Measurements from ENCODE around the gene NUP210. TPM values are rescaled to one million over a fixed set of nuclear protein-coding genes. Genes with fewer than 3 reads are reported as not detected.

The NUP210 gene
- total RNA-seq, 1 donor from 2014 or later, result 91.9 TPM

- H3K9me3 Mint-ChIP-seq, result no peaks in the 10 kb centered on the region
- TF ChIP-seq, protein P1, sequence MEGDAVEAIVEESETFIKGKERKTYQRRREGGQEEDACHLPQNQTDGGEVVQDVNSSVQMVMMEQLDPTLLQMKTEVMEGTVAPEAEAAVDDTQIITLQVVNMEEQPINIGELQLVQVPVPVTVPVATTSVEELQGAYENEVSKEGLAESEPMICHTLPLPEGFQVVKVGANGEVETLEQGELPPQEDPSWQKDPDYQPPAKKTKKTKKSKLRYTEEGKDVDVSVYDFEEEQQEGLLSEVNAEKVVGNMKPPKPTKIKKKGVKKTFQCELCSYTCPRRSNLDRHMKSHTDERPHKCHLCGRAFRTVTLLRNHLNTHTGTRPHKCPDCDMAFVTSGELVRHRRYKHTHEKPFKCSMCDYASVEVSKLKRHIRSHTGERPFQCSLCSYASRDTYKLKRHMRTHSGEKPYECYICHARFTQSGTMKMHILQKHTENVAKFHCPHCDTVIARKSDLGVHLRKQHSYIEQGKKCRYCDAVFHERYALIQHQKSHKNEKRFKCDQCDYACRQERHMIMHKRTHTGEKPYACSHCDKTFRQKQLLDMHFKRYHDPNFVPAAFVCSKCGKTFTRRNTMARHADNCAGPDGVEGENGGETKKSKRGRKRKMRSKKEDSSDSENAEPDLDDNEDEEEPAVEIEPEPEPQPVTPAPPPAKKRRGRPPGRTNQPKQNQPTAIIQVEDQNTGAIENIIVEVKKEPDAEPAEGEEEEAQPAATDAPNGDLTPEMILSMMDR (IDR thresholded peaks at IDR 0.05), result no peak
- ChIA-PET POLR2A (interaction anchor here (0.6 kb wide), 1 partner anchor 86 kb away, joined by 3 read pairs; no protein-coding TSS in a partner anchor), CTCF (no interaction called here)
- H3K27ac Mint-ChIP-seq, result no peak overlapping the region
- H3K27me3 Mint-ChIP-seq, result no peaks in the 10 kb centered on the region
- ATAC-seq (ENCODE audit: low read depth) (no peak), DNase-seq (no peak)
- H3K4me3 Mint-ChIP-seq, result no peak overlapping the region
- H3K4me1 Mint-ChIP-seq, result peaks cover 10% of the 10 kb centered on the region
- intact Hi-C loops (cut with micrococcal nuclease), result no loop called here
- H3K36me3 Mint-ChIP-seq (ENCODE audit: low read depth), result peaks cover 98% of the 10 kb centered on the region
Observed at GRCh38 chr3:13325892-13326443, 94.2 kb downstream of the NUP210 start.

GRCh38 chr3:13324835-13325501 is 95.2 kb downstream of the NUP210 start:
- ATAC-seq (ENCODE audit: low read depth), result no peak
- no peak overlapping the region for H3K27ac Mint-ChIP-seq
- POLR2A ChIA-PET, result no interaction called here

GRCh38 chr3:13323822-13324221 is 96.3 kb downstream of the NUP210 start:
- Mint-ChIP-seq H3K9me3 (no peaks in the 10 kb centered on the region), H3K4me1 (peaks cover 6% of the 10 kb centered on the region), H3K27me3 (no peaks in the 10 kb centered on the region), H3K4me3 (no peak overlapping the region), H3K27ac (no peak overlapping the region), H3K36me3 (ENCODE audit: low read depth) (peaks cover 93% of the 10 kb centered on the region)
- ATAC-seq (ENCODE audit: low read depth), result no peak
- no peak for DNase-seq
- TF ChIP-seq, protein P1 (IDR thresholded peaks at IDR 0.05), result no peak
- intact Hi-C loops (cut with micrococcal nuclease), result no loop called here
- CTCF ChIA-PET, result no interaction called here
- POLR2A ChIA-PET, result no interaction called here

More at GRCh38 chr3:13324835-13325501, 95.2 kb downstream of the NUP210 start:
- peaks cover 6% of the 10 kb centered on the region for H3K4me1 Mint-ChIP-seq
- TF ChIP-seq, protein P1 (IDR thresholded peaks at IDR 0.05), result no peak
- H3K36me3 Mint-ChIP-seq (ENCODE audit: low read depth), result peaks cover 93% of the 10 kb centered on the region
- CTCF ChIA-PET, result no interaction called here
- H3K4me3 Mint-ChIP-seq, result no peak overlapping the region
- no peaks in the 10 kb centered on the region for H3K9me3 Mint-ChIP-seq
- no peak for DNase-seq
- no peaks in the 10 kb centered on the region for H3K27me3 Mint-ChIP-seq
- intact Hi-C loops (cut with micrococcal nuclease), result no loop called here

- no peak for DNase-seq
- H3K27ac Mint-ChIP-seq, result no peak overlapping the region
- CTCF ChIA-PET, result no interaction called here
- no peak for ATAC-seq (ENCODE audit: low read depth)
- H3K4me3 Mint-ChIP-seq, result no peak overlapping the region
- POLR2A ChIA-PET, result no interaction called here
- H3K4me1 Mint-ChIP-seq, result peaks cover 6% of the 10 kb centered on the region
- intact Hi-C loops (cut with micrococcal nuclease), result no loop called here
- no peaks in the 10 kb centered on the region for H3K9me3 Mint-ChIP-seq
- H3K27me3 Mint-ChIP-seq, result no peaks in the 10 kb centered on the region
- TF ChIP-seq, protein P1 (IDR thresholded peaks at IDR 0.05), result no peak
- peaks cover 93% of the 10 kb centered on the region for H3K36me3 Mint-ChIP-seq (ENCODE audit: low read depth)
Observed at GRCh38 chr3:13322324-13322723, 97.8 kb downstream of the NUP210 start.

DNA sequence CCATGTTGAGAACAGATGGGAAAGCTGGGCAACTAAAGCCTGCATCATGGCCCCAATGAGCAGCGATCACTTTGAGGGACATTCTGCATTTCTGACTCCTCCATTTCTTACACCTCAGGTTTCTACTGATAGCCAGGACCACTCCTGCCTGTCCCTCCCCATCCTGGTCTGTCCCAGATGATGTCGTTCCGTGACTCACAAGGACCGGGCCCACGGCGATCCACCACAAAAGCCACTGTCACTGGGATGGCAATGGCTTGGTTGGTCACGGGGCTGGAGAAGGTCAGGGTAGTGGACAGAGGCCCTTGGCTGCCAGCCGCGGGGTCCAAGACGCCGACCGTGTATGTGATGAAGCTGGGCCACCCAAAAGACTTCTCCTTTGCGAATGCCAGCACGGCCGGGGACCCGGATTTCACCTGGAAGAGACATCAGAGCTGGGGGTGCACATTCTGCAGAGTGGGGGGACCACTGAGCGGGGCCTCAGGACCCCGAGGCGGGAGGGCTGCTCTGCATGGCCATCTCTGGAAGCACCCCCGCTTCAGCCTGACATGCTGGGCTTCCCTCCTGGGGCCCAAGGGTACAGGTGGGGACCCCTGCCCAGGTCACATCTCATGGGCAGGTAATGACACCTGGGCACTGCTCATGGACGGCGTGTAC is 100.4 kb downstream of the NUP210 start:
- Mint-ChIP-seq H3K4me1 (no peaks in the 10 kb centered on the region), H3K9me3 (no peaks in the 10 kb centered on the region), H3K27ac (no peak overlapping the region), H3K4me3 (no peak overlapping the region), H3K27me3 (no peaks in the 10 kb centered on the region), H3K36me3 (ENCODE audit: low read depth) (peaks cover 94% of the 10 kb centered on the region)
- intact Hi-C loops (cut with micrococcal nuclease), result no loop called here
- ATAC-seq (ENCODE audit: low read depth) (no peak), DNase-seq (no peak)
- TF ChIP-seq, protein P1 (IDR thresholded peaks at IDR 0.05), result no peak
- CTCF ChIA-PET, result no interaction called here
- POLR2A ChIA-PET, result no interaction called here
